ENCODE data around the gene NBEAL1. TPM values are rescaled to one million over a fixed set of nuclear protein-coding genes. Genes with fewer than 3 reads are reported as not detected.

NBEAL1 gene
- total and polyA plus RNA-seq, 2 of the 8 experiments (the other 6 are each of a cell fraction or from before 2014, with no cell fraction given) = 2.3 to 10.7 TPM

- H2BK12ac ChIP-seq (ENCODE audit: low read depth, low read length) = no peak overlapping the region
- no peak overlapping the region for H3K23ac ChIP-seq (ENCODE audit: insufficient read length)
- no peak overlapping the region for H2BK15ac ChIP-seq (ENCODE audit: low read length)
- H4K5ac ChIP-seq (ENCODE audit: insufficient read length, low read depth, low read length) = no peak overlapping the region
- no peak for DNase-seq (ENCODE audit: low read depth in 1 of 2, low spot score in 2 of 2)
- no peak overlapping the region for H3K4ac ChIP-seq (replicated peaks; ENCODE audit: insufficient read length, low read depth, low read length)
- ChIA-PET CTCF (ENCODE audit: partially characterized antibody) (interaction anchor here (0.8 to 1.8 kb wide), 2 partner anchors 9 to 20 kb away, joined by 3 to 4 read pairs; no protein-coding TSS in a partner anchor), POLR2A (ENCODE audit: partially characterized antibody) (no interaction called here)
- no peak overlapping the region for H3K18ac ChIP-seq (ENCODE audit: extremely low read depth, low read length)
- no peak for FAIRE-seq
- no peak overlapping the region for H3K4me2 ChIP-seq (ENCODE audit: insufficient read depth in 1 of 2, low read depth in 2 of 2, low read length in 2 of 2)
- H3K9ac ChIP-seq (replicated peaks in 1 of 4; ENCODE audit: extremely low read depth in 1 of 4, low read depth in 3 of 4, low read length in 3 of 4) = no peak overlapping the region
- H3K9me3 ChIP-seq (ENCODE audit: insufficient read depth in 2 of 2, low read depth in 1 of 2, low read length in 1 of 2) = no peaks in the 10 kb centered on the region
- H4K91ac ChIP-seq (replicated peaks; ENCODE audit: insufficient read length, low read length) = no peak overlapping the region
- H3K27me3 ChIP-seq (replicated peaks in 1 of 4; ENCODE audit: control insufficient read depth in 3 of 4, extremely low read depth in 1 of 4, insufficient read depth in 3 of 4, low read length in 3 of 4) = no peaks in the 10 kb centered on the region
- H2BK5ac ChIP-seq (ENCODE audit: low read depth, low read length) = no peak overlapping the region
- H2AK5ac ChIP-seq (ENCODE audit: low read depth, low read length) = no peak overlapping the region
- no peaks in the 10 kb centered on the region for H3K36me3 ChIP-seq (ENCODE audit: control insufficient read depth in 2 of 4, insufficient read depth in 4 of 4, low read length in 3 of 4)
- H4K20me1 ChIP-seq (replicated peaks in 1 of 2; ENCODE audit: control insufficient read depth in 1 of 2, insufficient read depth in 2 of 2, low read length in 2 of 2) = no peaks in the 10 kb centered on the region
- no peaks in the 10 kb centered on the region for H3K23me2 ChIP-seq (ENCODE audit: low read depth, low read length)
- H3K4me3 ChIP-seq (ENCODE audit: extremely low read depth in 1 of 4, insufficient read depth in 2 of 4, low read depth in 3 of 4, low read length in 4 of 4) = no peak overlapping the region
- no peaks in the 10 kb centered on the region for H3K4me1 ChIP-seq (replicated peaks in 1 of 4; ENCODE audit: control insufficient read depth in 3 of 4, insufficient read depth in 4 of 4, low read length in 3 of 4)
- H4K8ac ChIP-seq (ENCODE audit: extremely low read depth, insufficient read depth, low read length) = no peak overlapping the region
- no peaks in the 10 kb centered on the region for H3K79me2 ChIP-seq (ENCODE audit: control insufficient read depth in 1 of 2, insufficient read depth in 2 of 2, low read length in 2 of 2)
- no peak overlapping the region for H3K27ac ChIP-seq (ENCODE audit: low read depth, low read length)
- H2AFZ ChIP-seq (ENCODE audit: low read length) = no peak overlapping the region
- H3K79me1 ChIP-seq (ENCODE audit: low read depth, low read length) = no peaks in the 10 kb centered on the region
- no peak overlapping the region for H3K56ac ChIP-seq (replicated peaks; ENCODE audit: insufficient read length, low read depth, low read length)
- no peak overlapping the region for H2BK120ac ChIP-seq (replicated peaks; ENCODE audit: low read depth, low read length)
- H2BK20ac ChIP-seq (ENCODE audit: low read length) = no peak overlapping the region
- WGBS, 2 experiments (ENCODE audit: extremely low coverage in 1 of 2, insufficient coverage in 1 of 2, insufficient read length in 1 of 2, insufficient replicate concordance in 2 of 2, low coverage in 1 of 2, low lambda C conversion rate in 2 of 2, missing lambda C conversion rate in 1 of 2) = no CpG with 5 or more reads among the region's 1 CpG
- no peak overlapping the region for H3K14ac ChIP-seq (ENCODE audit: insufficient read length)
- TF ChIP-seq SIN3A (conservative IDR thresholded peaks at IDR 0.05 in 1 of 2, IDR thresholded peaks at IDR 0.05 in 1 of 2; ENCODE audit: low read depth in 1 of 2, low read length in 2 of 2) (no peak), BACH1 (IDR thresholded peaks at IDR 0.05; ENCODE audit: low read length) (no peak), SP1 (IDR thresholded peaks at IDR 0.05; ENCODE audit: low read depth, low read length) (no peak), CREB1 (IDR thresholded peaks at IDR 0.05) (no peak), CHD1 (IDR thresholded peaks at IDR 0.05; ENCODE audit: low read depth, low read length) (no peak), TEAD4 (IDR thresholded peaks at IDR 0.05; ENCODE audit: low read depth, low read length) (no peak), USF2 (IDR thresholded peaks at IDR 0.05; ENCODE audit: low read length) (no peak), FOSL1 (IDR thresholded peaks at IDR 0.05; ENCODE audit: insufficient read depth, low read depth, low read length) (no peak), CEBPB (IDR thresholded peaks at IDR 0.05; ENCODE audit: low read depth, low read length) (no peak), KDM5A (IDR thresholded peaks at IDR 0.05; ENCODE audit: low read length) (no peak), SP4 (IDR thresholded peaks at IDR 0.05; ENCODE audit: low read length) (no peak), TAF1 (IDR thresholded peaks at IDR 0.05; ENCODE audit: low read depth, low read length) (no peak), NANOG (IDR thresholded peaks at IDR 0.05; ENCODE audit: insufficient read depth, low read depth, low read length, poor library complexity, severe bottlenecking) (no peak), POU5F1 (IDR thresholded peaks at IDR 0.05; ENCODE audit: low read depth, low read length) (no peak), CHD2 (IDR thresholded peaks at IDR 0.05; ENCODE audit: low read length) (no peak)
Measured at GRCh38 chr2:203164311-203164935, 149.7 kb downstream of the NBEAL1 start.
